HG02763 (cell line): Measurements from ENCODE around the gene DNAJC6.

Source experiments
- ATAC-seq: cut with Tn5 transposase; IDR thresholded peaks from one replicate; pipeline ENCODE4 v1.9.1; 2021; ENCODE audit warnings: mild to moderate bottlenecking, moderate library complexity; ENCODE audit not compliant: unreplicated experiment

DNAJC6 gene

GRCh38 chr1:65459397-65459768 lies 150.0 kb downstream of the DNAJC6 start:
- no peak for ATAC-seq
